CD14-positive monocyte (primary cell): Measurements from ENCODE around the gene BARHL1. TPM values are rescaled to one million over a fixed set of nuclear protein-coding genes. Genes with fewer than 3 reads are reported as not detected.

Source experiments
- DNase-seq, 3 donors: peaks; one replicate each; pipeline ENCODE4 v3.0.0-alpha.2; 2011 to 2022
- H2AFZ ChIP-seq: 2 replicates; pipeline ENCODE4 v1.6.0; 2012; ENCODE audit warnings: mild to moderate bottlenecking, low read depth, low read length, inconsistent platforms; ENCODE audit not compliant: insufficient read depth, poor library complexity, severe bottlenecking
- H3K27ac ChIP-seq, 2 donors: 1 replicate in 1 of 2; 2 replicates in 1 of 2; pipeline ENCODE4 v1.5.1; 2012 to 2013; ENCODE audit warnings: low read length in 2 of 2, control low read depth in 1 of 2, inconsistent platforms in 1 of 2, low read depth in 1 of 2, mild to moderate bottlenecking in 1 of 2
- H3K27me3 ChIP-seq, 2 donors: one replicate each; pipeline versions ENCODE4 v1.6.0 to v1.6.1; 2011 to 2013; ENCODE audit warnings: low read length in 2 of 2; ENCODE audit not compliant: control insufficient read depth in 2 of 2, insufficient read depth in 2 of 2
- H3K36me3 ChIP-seq, 2 donors: replicated peaks in 1 of 2; 1 replicate in 1 of 2; 2 replicates in 1 of 2; pipeline versions ENCODE4 v1.5.1 to v1.6.1; 2012 to 2013; ENCODE audit warnings: low read length in 2 of 2, control low read depth in 1 of 2, inconsistent platforms in 1 of 2, mild to moderate bottlenecking in 1 of 2; ENCODE audit not compliant: insufficient read depth in 2 of 2, control insufficient read depth in 1 of 2
- H3K4me1 ChIP-seq, 2 donors: 1 replicate in 1 of 2; 2 replicates in 1 of 2; pipeline versions ENCODE4 v1.5.1 to v1.6.1; 2012 to 2013; ENCODE audit warnings: low read length in 2 of 2, control low read depth in 1 of 2, inconsistent platforms in 1 of 2, mild to moderate bottlenecking in 1 of 2, moderate library complexity in 1 of 2; ENCODE audit not compliant: insufficient read depth in 2 of 2, control insufficient read depth in 1 of 2
- H3K4me2 ChIP-seq: replicated peaks from 2 replicates; pipeline ENCODE3; 2012; ENCODE audit warnings: low read length, moderate library complexity, mild to moderate bottlenecking; ENCODE audit not compliant: poor library complexity, severe bottlenecking; ENCODE audit errors: extremely low read depth
- H3K4me3 ChIP-seq, 3 experiments: fragments of 200-600 bp in 1 of 3; sonication (generic) in 1 of 3; replicated peaks in 1 of 3; 1 replicate in 2 of 3; 2 replicates in 1 of 3; pipeline ENCODE4 v1.5.1; 2011 to 2013; ENCODE audit warnings: low read length in 3 of 3, mild to moderate bottlenecking in 3 of 3, control low read depth in 2 of 3, low read depth in 2 of 3, inconsistent platforms in 1 of 3, moderate library complexity in 1 of 3
- H3K79me2 ChIP-seq: 2 replicates; pipeline ENCODE4 v1.6.0; 2012; ENCODE audit warnings: mild to moderate bottlenecking, control low read depth, inconsistent platforms, low read length, moderate library complexity; ENCODE audit not compliant: insufficient read depth
- H3K9ac ChIP-seq: 2 replicates; pipeline ENCODE4 v1.6.0; 2017; ENCODE audit warnings: low read length, mild to moderate bottlenecking; ENCODE audit not compliant: insufficient read depth, poor library complexity, severe bottlenecking
- H3K9me3 ChIP-seq, 2 donors: replicated peaks in 1 of 2; 1 replicate in 1 of 2; 2 replicates in 1 of 2; pipeline versions ENCODE4 v1.5.1 to v1.6.1; 2012 to 2013; ENCODE audit warnings: low read length in 2 of 2, control low read depth in 1 of 2; ENCODE audit not compliant: control insufficient read depth in 1 of 2, insufficient read depth in 1 of 2
- H4K20me1 ChIP-seq: 2 replicates; pipeline ENCODE4 v1.6.0; 2012; ENCODE audit warnings: mild to moderate bottlenecking, low read length, control low read depth, moderate library complexity; ENCODE audit not compliant: insufficient read depth
- H3K27ac Mint-ChIP-seq, 7 donors: one replicate each; pipeline ENCODE4 v1.8.0; 2020; ENCODE audit warnings: mild to moderate bottlenecking in 7 of 7, mixed read lengths in 7 of 7, moderate library complexity in 6 of 7, inconsistent platforms in 2 of 7
- H3K27me3 Mint-ChIP-seq, 3 donors: one replicate each; pipeline ENCODE4 v1.8.0; 2021 to 2022; ENCODE audit warnings: low read depth in 3 of 3, mild to moderate bottlenecking in 3 of 3, mixed read lengths in 3 of 3, moderate library complexity in 3 of 3, inconsistent platforms in 1 of 3
- H3K36me3 Mint-ChIP-seq, 2 donors: one replicate each; pipeline ENCODE4 v1.8.0; 2020; ENCODE audit warnings: mixed read lengths in 2 of 2, inconsistent platforms in 1 of 2, mild to moderate bottlenecking in 1 of 2
- H3K4me1 Mint-ChIP-seq: one replicate; pipeline ENCODE4 v1.8.0; 2020; ENCODE audit warnings: mild to moderate bottlenecking, mixed read lengths
- H3K4me3 Mint-ChIP-seq, 2 donors: one replicate each; pipeline ENCODE4 v1.8.0; 2020; ENCODE audit warnings: mild to moderate bottlenecking in 2 of 2, mixed read lengths in 2 of 2, moderate library complexity in 1 of 2
- H3K9me3 Mint-ChIP-seq, 7 donors: one replicate each; pipeline ENCODE4 v1.8.0; 2020 to 2022; ENCODE audit warnings: mixed read lengths in 7 of 7, mild to moderate bottlenecking in 6 of 7, moderate library complexity in 6 of 7, inconsistent platforms in 2 of 7
- WGBS: methylation state at CpG from one replicate; pipeline ENCODE4 v1.1.5; 2013; ENCODE audit warnings: missing lambda C conversion rate; ENCODE audit not compliant: insufficient coverage; 5-methylcytosine and 5-hydroxymethylcytosine counted together
- intact Hi-C, 2 donors: fragments of 100-400 bp; cut with micrococcal nuclease; formaldehyde crosslinking; loops; one replicate each; pipeline versions ENCODE4 v1.15.0 to v1.15.1; 2023
- polyA plus RNA-seq, 3 donors: library from polyadenylated mRNA; depleted of rRNA in 1 of 3; unstranded in 2 of 3; stranded (reverse) in 1 of 3; fragments of 300-500 nt in 2 of 3; fragments of >200 nt in 1 of 3; fragmentation: Illumina TruSeq in 2 of 3; gene quantifications; 1 replicate in 2 of 3; 2 replicates in 1 of 3; pipeline ENCODE4 v1.2.3, GENCODE V29; 2012 to 2021
- TF ChIP-seq, protein P1 (sequence below): fragments of 200-600 bp; IDR thresholded peaks from one replicate; pipeline ENCODE4 v1.8.0; 2022; ENCODE audit warnings: antibody characterized with exemption, mild to moderate bottlenecking

BARHL1 gene
- polyA plus RNA-seq, 3 donors = not detected

DNA sequence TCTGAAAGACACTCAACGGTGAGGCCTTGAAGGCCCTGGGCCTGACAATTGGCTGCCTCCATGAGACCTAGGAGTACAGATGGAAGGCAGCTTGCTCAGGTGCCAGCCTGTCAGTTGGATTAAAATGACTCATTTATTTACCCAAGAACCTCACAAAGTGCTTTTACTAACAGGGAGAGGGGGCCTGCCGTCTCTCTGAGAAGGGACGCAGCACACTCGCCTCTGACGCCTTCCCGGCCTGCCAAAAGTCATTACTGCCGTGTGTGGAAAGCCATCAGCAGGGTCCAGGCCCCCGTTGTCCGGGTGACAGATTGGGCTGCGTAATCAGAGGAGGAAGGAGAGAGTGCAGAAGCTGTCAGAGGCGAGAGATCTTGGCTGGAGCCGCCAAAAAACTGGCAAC is 54.9 kb downstream of the BARHL1 start:
- no peaks in the 10 kb centered on the region for H3K9me3 Mint-ChIP-seq
- H3K27ac Mint-ChIP-seq = no peak overlapping the region
- 96% methylated on average over 4 of the region's 12 CpGs for WGBS
- no peak for DNase-seq
- no peaks in the 10 kb centered on the region for H3K79me2 ChIP-seq
- H3K9me3 ChIP-seq = no peaks in the 10 kb centered on the region
- peaks cover 31 to 46% of the 10 kb centered on the region in 2 donors for H3K36me3 Mint-ChIP-seq
- peaks cover 0 to 2% (median 2%) of the 10 kb centered on the region in 3 donors for H3K27me3 Mint-ChIP-seq
- H3K9ac ChIP-seq = no peak overlapping the region
- no peaks in the 10 kb centered on the region for H3K4me1 Mint-ChIP-seq
- TF ChIP-seq, protein P1, sequence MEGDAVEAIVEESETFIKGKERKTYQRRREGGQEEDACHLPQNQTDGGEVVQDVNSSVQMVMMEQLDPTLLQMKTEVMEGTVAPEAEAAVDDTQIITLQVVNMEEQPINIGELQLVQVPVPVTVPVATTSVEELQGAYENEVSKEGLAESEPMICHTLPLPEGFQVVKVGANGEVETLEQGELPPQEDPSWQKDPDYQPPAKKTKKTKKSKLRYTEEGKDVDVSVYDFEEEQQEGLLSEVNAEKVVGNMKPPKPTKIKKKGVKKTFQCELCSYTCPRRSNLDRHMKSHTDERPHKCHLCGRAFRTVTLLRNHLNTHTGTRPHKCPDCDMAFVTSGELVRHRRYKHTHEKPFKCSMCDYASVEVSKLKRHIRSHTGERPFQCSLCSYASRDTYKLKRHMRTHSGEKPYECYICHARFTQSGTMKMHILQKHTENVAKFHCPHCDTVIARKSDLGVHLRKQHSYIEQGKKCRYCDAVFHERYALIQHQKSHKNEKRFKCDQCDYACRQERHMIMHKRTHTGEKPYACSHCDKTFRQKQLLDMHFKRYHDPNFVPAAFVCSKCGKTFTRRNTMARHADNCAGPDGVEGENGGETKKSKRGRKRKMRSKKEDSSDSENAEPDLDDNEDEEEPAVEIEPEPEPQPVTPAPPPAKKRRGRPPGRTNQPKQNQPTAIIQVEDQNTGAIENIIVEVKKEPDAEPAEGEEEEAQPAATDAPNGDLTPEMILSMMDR = no peak
- intact Hi-C loops = no loop called here
- no peak overlapping the region for H3K4me2 ChIP-seq
- no peaks in the 10 kb centered on the region for H3K4me1 ChIP-seq
- H3K27ac ChIP-seq = no peak overlapping the region
- no peak overlapping the region for H3K4me3 Mint-ChIP-seq
- H4K20me1 ChIP-seq = no peaks in the 10 kb centered on the region
- no peaks in the 10 kb centered on the region for H3K27me3 ChIP-seq
- H3K4me3 ChIP-seq = no peak overlapping the region
- H3K36me3 ChIP-seq = peaks cover 17 to 56% of the 10 kb centered on the region in 2 donors
- H2AFZ ChIP-seq = no peak overlapping the region

DNA sequence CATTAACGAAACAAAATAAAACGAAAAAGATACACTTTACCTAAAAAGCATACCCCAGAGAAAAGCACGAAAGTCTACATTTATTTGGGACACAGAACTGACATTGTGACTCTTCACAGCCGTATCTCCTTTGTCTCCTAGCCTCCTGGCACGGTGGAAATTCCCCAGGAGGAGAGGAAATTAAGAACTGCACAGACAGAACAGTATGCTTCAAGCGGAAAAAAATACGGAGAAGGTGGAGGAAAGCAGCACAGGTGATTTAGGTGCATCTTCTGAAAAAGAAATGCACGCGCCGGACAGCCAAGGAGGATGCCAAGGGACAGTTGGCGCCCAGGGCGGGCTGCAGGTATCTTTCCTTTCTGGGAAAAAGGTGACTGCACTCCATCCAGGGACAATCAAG is 55.4 kb downstream of the BARHL1 start:
- TF ChIP-seq, protein P1 = no peak
- H3K36me3 Mint-ChIP-seq = peaks cover 33 to 46% of the 10 kb centered on the region in 2 donors
- Histone ChIP-seq H3K79me2 (no peaks in the 10 kb centered on the region), H3K27ac (no peak overlapping the region), H2AFZ (no peak overlapping the region), H4K20me1 (no peaks in the 10 kb centered on the region), H3K27me3 (no peaks in the 10 kb centered on the region), H3K4me3 (no peak overlapping the region), H3K36me3 (peaks cover 18 to 59% of the 10 kb centered on the region in 2 donors), H3K9ac (no peak overlapping the region), H3K4me1 (no peaks in the 10 kb centered on the region), H3K9me3 (no peaks in the 10 kb centered on the region), H3K4me2 (no peak overlapping the region)
- DNase-seq = no peak
- H3K4me3 Mint-ChIP-seq = no peak overlapping the region
- no peak overlapping the region for H3K27ac Mint-ChIP-seq
- intact Hi-C loops = no loop called here
- no peaks in the 10 kb centered on the region for H3K4me1 Mint-ChIP-seq
- 97% methylated on average over 10 of the region's 12 CpGs for WGBS
- peaks cover 0 to 2% (median 2%) of the 10 kb centered on the region in 3 donors for H3K27me3 Mint-ChIP-seq
- H3K9me3 Mint-ChIP-seq = no peaks in the 10 kb centered on the region
